NCI-H146 treated with DMSO at 0.1 percent for 48 hours (cell line): ENCODE measurements around the gene REC114.
"Not testable (repeated sequence)": the region's sequence is repeated elsewhere in the genome, so short reads cannot be mapped to it uniquely, and the experiment has no call there.

Experiments
- DNase-seq: peaks from one replicate; lab custom pipeline; 2025; ENCODE audit not compliant: unreplicated experiment; lab: John Stamatoyannopoulos, UW

The REC114 gene

GRCh38 chr15:73454096-73454495, 11.1 kb downstream of the REC114 start:
- DNase-seq, result no peak

DNA sequence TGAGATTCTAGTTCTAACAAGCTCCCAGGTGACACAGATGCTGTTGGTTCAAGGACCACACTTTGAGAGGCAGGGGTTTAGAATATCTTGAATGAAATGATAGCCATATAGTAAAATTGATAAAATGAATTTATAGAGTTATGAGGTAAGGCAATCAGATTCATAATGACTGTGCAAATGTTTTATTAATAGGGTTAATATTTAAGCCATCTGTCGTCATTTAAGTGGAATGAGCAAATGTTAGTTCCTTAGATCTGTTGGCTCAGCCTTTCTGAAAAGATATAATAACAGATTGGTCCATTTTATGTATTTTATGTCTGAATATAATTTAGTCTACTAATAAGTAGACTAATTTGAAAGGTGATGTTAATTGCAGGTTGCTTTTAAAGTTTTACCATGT, 12.9 kb downstream of the REC114 start:
- no peak for DNase-seq

GRCh38 chr15:73457334-73457733, 14.4 kb downstream of the REC114 start:
- DNase-seq, result no peak

- no peak for DNase-seq
Measured at GRCh38 chr15:73460662-73461061, 17.7 kb downstream of the REC114 start.

DNA sequence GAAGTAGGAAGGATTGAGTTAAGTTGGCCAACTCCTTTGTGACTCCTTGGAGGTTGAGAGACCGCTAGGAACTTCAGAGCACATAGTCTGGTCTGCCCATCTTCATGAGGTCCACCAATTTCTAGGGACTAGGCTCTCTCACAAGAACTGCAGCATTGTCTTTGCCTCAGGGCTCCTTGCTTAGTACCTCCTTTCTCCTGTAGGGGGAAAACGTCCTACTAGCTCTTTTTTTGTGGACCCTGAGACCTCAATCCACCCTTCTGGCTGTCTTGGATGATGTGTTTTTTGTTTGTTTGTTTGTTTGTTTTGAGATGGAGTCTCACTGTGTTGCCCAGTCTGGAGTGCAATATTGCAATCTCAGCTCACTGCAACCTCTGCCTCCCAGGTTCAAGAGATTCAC, 21.6 kb downstream of the REC114 start:
- no peak for DNase-seq

- DNase-seq, result no peak
Measured at GRCh38 chr15:73467758-73468157, 24.8 kb downstream of the REC114 start.

GRCh38 chr15:73474785-73475184, 31.8 kb downstream of the REC114 start:
- DNase-seq, result no peak

GRCh38 chr15:73476704-73477216, 33.8 kb downstream of the REC114 start:
- no peak for DNase-seq

GRCh38 chr15:73480050-73480449, 37.1 kb downstream of the REC114 start:
- no peak for DNase-seq

GRCh38 chr15:73482166-73482565, 39.2 kb downstream of the REC114 start:
- DNase-seq, result no peak

GRCh38 chr15:73483053-73483452, 40.1 kb downstream of the REC114 start:
- DNase-seq, result no peak

GRCh38 chr15:73485372-73485771, 42.4 kb downstream of the REC114 start:
- DNase-seq, result no peak

- not testable (repeated sequence) for DNase-seq
Measured at GRCh38 chr15:73485885-73486284, 42.9 kb downstream of the REC114 start.

DNA sequence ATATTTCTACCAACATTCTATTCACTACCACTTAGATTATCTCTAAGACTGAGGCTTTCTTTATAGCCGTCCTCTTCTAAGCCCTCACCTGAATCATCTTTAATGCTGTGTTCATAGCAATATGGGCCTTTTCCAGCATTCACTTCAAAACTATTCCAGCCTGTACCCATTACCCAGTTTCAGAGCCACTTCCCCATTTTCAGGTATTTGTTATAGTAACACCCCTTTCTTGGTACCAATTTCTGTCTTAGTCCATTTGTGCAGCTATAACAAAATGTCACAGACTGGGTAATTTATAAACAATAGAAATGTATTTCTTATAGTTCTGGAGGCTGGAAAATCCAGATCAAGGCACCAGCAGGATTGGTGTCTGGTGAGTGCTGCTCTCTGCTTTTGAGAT, 45.7 kb downstream of the REC114 start:
- no peak for DNase-seq

- DNase-seq, result no peak
Measured at GRCh38 chr15:73493922-73494321, 51.0 kb downstream of the REC114 start.

DNA sequence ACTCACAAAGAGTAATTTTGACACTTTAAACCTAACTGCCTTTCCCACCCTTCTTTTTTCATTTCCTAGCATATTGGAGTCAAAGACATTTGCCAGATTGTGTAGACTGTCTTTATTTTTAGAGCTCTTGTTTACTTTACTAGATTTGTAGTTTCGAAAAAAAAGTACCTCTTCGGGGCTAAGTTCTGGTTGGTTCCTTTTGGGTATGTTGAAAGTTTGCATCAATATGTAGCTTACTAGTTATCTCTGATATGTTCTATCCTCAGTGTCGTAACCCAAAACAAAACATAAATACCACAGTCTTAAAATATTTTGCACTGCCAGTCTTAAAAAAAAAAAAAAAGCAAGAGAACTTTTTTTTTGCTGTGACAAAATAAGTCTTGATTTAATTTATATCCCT, 52.2 kb downstream of the REC114 start:
- no peak for DNase-seq

DNA sequence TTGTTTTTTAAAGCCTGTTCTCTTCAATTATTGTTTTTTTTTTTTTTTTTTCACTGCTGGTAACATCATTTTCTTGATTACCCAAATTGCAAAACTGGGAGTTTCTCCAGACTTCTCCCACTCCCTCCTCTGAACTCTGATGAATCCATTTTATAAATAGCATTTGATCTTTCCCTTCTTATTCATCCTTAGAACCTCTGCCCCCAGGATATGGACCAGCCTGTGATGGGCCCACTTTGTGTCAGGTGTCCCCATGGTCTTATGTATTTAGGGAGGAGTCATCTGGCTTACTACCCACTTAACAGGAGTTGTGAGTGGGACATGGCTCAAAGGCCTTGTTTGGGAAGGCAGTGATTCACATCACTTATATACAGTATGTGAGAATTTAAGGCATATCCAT, 57.7 kb downstream of the REC114 start:
- DNase-seq, result no peak

- no peak for DNase-seq
Measured at GRCh38 chr15:73504885-73505284, 61.9 kb downstream of the REC114 start.

GRCh38 chr15:73515527-73515926, 72.6 kb downstream of the REC114 start:
- no peak for DNase-seq

DNA sequence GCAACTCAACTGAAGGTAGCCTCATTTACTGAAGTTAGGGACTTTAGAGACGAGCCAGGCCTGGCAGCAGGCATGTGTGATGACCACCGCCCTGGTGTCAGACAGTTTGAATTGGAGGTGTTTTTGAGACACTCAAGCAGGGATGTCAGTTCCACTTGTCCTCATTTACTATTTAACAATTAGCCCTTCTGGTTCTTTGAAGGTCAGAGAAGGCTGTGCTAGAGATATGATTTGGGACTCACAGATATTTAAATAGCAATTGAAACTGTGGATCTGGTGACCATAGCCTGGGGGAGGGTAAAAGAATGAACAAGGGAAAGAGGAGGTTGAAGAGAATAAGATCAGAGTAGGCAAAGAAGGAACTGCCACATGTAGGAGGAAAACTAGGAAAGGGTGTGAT, 74.6 kb downstream of the REC114 start:
- no peak for DNase-seq

DNA sequence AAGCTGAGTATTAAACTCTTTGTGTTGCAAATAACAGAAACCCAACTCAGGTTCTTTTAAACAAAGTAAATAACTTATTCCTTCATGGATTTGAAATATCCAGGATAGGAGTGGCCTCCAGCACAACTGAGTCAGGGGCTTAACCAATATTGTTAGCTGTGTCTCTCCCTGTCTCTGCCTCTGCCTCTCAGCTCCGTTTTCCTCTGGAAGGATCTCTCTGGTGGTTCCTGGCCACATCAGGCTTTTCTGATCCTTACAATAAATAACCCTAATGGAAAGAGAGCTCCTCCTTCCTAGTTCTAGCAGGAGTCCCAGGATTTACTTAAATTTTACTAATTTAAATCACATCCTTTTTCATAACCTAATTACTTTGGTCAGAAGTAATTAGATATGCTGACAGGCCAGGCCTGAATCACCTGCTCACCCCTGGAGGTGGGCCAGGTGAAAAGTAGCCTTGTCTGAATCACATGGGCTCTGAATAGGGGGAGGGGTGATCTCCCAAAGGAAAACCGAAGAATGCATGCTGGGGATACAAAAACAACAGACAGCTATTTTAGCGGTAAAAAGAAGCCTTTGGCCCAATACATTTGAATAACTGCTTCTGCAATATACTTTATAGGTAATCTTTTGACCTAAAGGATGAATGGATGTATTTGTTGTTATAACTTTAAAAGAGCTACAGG, 75.4 kb downstream of the REC114 start:
- DNase-seq, result peak; percentile 4

DNA sequence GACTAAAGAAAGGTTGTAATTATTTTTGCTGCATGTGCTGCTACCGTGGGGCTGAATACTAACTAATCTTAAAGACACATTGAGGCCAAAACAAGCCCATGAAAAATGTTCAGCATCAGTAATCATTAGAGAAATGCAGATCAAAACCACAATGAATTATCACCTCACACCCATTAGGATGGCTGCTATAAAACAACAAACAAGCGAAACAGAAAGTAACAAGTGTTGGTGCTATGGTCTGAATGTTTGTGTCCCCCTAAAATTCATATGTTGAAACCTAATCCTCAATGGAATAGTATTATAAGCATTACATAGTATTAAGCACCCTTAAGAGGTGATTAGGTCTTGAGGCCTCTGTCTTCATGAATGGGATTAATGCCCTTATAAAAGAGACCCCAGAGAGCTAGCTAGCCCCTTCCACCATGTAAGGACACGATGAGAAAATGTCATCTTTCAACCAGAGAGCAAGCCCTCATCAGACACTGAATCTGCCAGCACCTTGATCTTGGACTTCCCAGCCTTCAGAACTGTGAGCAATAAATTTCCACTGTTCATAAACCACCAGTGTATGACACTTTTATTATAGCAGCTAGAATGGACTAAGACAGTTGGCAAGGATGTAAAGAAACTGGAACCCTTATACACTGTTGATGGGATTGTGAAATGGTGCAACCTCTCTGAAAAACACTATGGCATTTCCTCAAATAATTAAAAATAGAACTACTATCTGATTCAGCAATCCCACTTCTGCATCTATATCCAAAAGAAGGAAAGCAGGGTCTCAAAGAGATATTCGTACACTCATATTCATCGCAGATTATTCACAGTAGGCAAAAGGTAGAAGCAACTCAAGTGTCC, 76.1 kb downstream of the REC114 start:
- DNase-seq, result no peak
